ENCODE measurements around the gene LPIN2.

The LPIN2 gene

GRCh38 chr18:3057526-3057925 lies 44.6 kb upstream of the LPIN2 start:
- H3K4me3 ChIP-seq (ENCODE audit: control insufficient read depth, low read depth, low read length), result no peak overlapping the region
- DNase-seq (ENCODE audit: low read depth), result no peak
- TF ChIP-seq, protein P1, sequence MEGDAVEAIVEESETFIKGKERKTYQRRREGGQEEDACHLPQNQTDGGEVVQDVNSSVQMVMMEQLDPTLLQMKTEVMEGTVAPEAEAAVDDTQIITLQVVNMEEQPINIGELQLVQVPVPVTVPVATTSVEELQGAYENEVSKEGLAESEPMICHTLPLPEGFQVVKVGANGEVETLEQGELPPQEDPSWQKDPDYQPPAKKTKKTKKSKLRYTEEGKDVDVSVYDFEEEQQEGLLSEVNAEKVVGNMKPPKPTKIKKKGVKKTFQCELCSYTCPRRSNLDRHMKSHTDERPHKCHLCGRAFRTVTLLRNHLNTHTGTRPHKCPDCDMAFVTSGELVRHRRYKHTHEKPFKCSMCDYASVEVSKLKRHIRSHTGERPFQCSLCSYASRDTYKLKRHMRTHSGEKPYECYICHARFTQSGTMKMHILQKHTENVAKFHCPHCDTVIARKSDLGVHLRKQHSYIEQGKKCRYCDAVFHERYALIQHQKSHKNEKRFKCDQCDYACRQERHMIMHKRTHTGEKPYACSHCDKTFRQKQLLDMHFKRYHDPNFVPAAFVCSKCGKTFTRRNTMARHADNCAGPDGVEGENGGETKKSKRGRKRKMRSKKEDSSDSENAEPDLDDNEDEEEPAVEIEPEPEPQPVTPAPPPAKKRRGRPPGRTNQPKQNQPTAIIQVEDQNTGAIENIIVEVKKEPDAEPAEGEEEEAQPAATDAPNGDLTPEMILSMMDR (IDR thresholded peaks at IDR 0.05; ENCODE audit: control insufficient read depth, insufficient read depth, low read depth, low read length, missing control alignments), result no peak

DNA sequence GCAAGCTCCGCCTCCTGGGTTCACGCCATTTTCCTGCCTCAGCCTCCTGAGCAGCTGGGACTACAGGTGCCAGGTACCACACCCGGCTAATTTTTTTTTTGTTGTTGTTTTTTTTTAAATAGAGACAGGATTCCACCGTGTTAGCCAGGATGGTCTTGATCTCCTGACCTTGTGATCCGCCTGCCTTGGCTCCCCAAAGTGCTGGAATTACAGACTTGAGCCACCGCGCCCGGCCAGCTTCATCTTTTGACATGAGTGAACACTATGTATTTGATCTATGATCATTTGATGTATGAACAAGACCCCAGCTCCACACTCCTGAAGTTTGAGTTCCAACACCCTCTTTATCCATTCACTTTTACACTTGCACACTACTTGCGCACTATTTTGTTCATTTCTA lies 43.4 kb upstream of the LPIN2 start:
- H3K4me3 ChIP-seq (ENCODE audit: control insufficient read depth, low read depth, low read length), result no peak overlapping the region
- TF ChIP-seq, protein P1 (IDR thresholded peaks at IDR 0.05; ENCODE audit: control insufficient read depth, insufficient read depth, low read depth, low read length, missing control alignments), result no peak

DNA sequence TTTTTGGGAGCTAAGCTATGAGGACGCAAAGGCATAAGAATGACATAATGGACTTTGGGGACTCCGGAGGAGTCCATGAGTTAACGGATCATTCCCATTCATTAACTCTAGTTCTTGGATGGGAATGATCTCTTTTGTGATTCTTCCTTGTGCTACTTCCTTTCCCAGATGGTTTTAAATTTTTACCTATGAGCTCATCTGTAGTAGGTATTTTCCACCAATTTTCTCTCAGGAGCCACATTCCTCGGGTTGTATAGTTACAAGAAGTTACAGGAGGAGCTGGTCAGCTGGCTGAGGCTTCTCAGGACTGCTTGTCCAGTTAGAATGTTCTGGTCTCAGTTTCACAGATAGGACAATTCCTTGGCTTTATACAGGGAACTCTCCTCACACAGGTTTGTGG lies 42.9 kb upstream of the LPIN2 start:
- H3K4me3 ChIP-seq (ENCODE audit: control insufficient read depth, low read depth, low read length), result no peak overlapping the region
- TF ChIP-seq, protein P1 (IDR thresholded peaks at IDR 0.05; ENCODE audit: control insufficient read depth, insufficient read depth, low read depth, low read length, missing control alignments), result no peak
- DNase-seq (ENCODE audit: low read depth), result no peak

More for the DNA sequence above, 43.4 kb upstream of the LPIN2 start:
- DNase-seq (ENCODE audit: low read depth), result no peak

GRCh38 chr18:3055186-3055728 lies 42.3 kb upstream of the LPIN2 start:
- TF ChIP-seq, protein P1 (IDR thresholded peaks at IDR 0.05; ENCODE audit: control insufficient read depth, insufficient read depth, low read depth, low read length, missing control alignments), result no peak
- DNase-seq (ENCODE audit: low read depth), result no peak
- H3K4me3 ChIP-seq (ENCODE audit: control insufficient read depth, low read depth, low read length), result no peak overlapping the region

DNA sequence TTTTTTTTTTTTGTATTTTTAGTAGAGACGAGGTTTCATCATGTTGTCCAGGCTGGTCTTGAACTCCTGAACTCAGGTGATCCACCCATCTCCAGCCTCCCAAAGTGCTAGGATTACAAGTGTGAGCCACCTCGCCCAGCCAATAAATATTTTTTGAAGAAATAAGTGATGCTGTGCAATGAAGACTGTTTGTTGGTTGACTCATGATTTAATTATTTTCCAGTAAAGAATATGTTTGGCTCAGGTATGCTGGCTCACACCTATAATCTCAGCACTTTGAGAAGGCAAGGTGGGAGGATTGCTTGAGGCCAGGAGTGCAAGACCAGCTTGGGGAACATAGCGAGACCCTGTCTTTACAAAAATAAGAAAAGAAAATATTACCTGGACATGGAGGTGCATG lies 41.8 kb upstream of the LPIN2 start:
- no peak for DNase-seq (ENCODE audit: low read depth)
- TF ChIP-seq, protein P1 (IDR thresholded peaks at IDR 0.05; ENCODE audit: control insufficient read depth, insufficient read depth, low read depth, low read length, missing control alignments), result no peak
- no peak overlapping the region for H3K4me3 ChIP-seq (ENCODE audit: control insufficient read depth, low read depth, low read length)

DNA sequence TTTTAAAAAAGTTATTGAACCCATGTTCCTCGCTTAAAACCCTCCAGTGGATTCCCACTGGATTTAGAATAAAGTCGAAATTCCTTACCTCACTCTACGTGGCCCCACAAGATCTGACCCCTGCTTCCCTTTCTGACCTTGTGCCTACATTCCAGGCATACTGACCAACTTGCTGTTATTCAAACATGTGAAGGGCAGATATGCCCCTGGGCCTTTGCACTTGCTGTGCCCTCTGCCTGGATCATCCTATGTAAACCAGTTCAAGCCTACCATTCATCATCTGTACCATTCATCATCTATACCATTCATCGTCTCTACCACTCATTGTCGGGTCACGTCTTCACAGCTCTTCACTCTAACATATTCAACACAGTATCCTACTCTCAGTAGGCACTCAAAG lies 41.3 kb upstream of the LPIN2 start:
- no peak overlapping the region for H3K4me3 ChIP-seq (ENCODE audit: control insufficient read depth, low read depth, low read length)
- no peak for DNase-seq (ENCODE audit: low read depth)

More for the DNA sequence above, 41.3 kb upstream of the LPIN2 start:
- TF ChIP-seq, protein P1 (IDR thresholded peaks at IDR 0.05; ENCODE audit: control insufficient read depth, insufficient read depth, low read depth, low read length, missing control alignments), result no peak

Data from AG09309 (cell line).